Esophagus squamous epithelium (tissue), 4 donors: Measurements from ENCODE around the gene MPZL1.

Experiments
- CTCF ChIP-seq, 6 experiments: fragments of 450-650 bp in 4 of 6; fragments of 200-600 bp in 2 of 6; sonication (generic) in 2 of 6; IDR thresholded peaks; one replicate each; pipeline ENCODE4 v1.5.1; 2016 to 2019; ENCODE audit warnings: antibody characterized with exemption in 6 of 6, mild to moderate bottlenecking in 4 of 6, moderate library complexity in 4 of 6
- POLR2A ChIP-seq, 4 donors: fragments of 450-650 bp; IDR thresholded peaks; one replicate each; pipeline ENCODE4 v1.6.1; 2017; ENCODE audit warnings: antibody characterized with exemption in 4 of 4, mild to moderate bottlenecking in 4 of 4, moderate library complexity in 3 of 4

DNA sequence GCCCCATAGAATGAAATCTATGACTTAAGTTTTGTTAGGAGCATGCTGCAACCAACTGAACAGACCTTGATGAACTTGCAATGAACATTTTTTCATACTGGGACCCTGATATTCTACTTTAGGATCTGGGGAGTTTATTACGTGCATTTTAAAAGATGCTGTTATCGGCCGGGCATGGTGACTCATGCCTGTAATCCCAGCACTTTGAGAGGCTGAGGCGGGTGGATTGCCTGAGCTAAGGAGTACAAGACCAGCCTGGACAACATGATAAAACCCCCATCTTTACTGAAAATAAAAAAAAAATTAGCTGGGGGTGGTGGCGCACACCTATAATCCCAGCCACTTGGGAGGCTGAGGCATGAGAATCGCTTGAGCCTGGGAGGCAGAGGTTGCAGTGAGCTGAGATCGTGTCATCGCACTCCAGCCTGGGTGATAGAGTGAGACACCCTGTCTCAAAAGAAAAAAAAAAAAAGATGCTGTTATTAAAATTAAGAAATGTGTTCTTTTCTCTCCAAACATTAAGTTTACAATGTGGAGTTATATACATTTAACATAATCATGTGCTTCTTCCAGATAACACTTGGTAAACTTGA, 7.1 kb downstream of the MPZL1 start:
- TF ChIP-seq CTCF (IDR thresholded peaks at IDR 0.05) (no peak), POLR2A (IDR thresholded peaks at IDR 0.05) (no peak)
